H1 (cell line): ENCODE measurements around the gene APP. TPM values are rescaled to one million over a fixed set of nuclear protein-coding genes. Genes with fewer than 3 reads are reported as not detected.

Experiments used
- CTCF ChIA-PET: fragments of 300-600 bp; sonication (Branson Sonifier 250); formaldehyde crosslinking; loops from one replicate; lab custom pipeline; 2021; ENCODE audit not compliant: partially characterized antibody; lab: Charles Lee
- POLR2A ChIA-PET: fragments of 300-600 bp; sonication (Branson Sonifier 250); formaldehyde crosslinking; loops from one replicate; lab custom pipeline; 2021; ENCODE audit warnings: inconsistent platforms; ENCODE audit not compliant: partially characterized antibody; lab: Charles Lee
- DNase-seq, 2 experiments: peaks; one replicate each; pipeline versions ENCODE4 v3.0.0 to v3.0.0-alpha.2; 2010 to 2022; ENCODE audit warnings: low spot score in 2 of 2, low read depth in 1 of 2, mixed read lengths in 1 of 2
- FAIRE-seq: peaks from 2 replicates; lab custom pipeline; 2011; peaks lifted over from hg19 to GRCh38; lab: Jason Lieb, UNC
- H2AFZ ChIP-seq: 2 replicates; pipeline ENCODE4 v1.8.1; 2012; ENCODE audit warnings: low read length, inconsistent platforms
- H2AK5ac ChIP-seq: 2 replicates; pipeline ENCODE4 v1.6.1; 2013; ENCODE audit warnings: low read depth, low read length
- H2BK120ac ChIP-seq: replicated peaks from 2 replicates; pipeline ENCODE3; 2013; ENCODE audit warnings: low read depth, low read length, inconsistent platforms
- H2BK12ac ChIP-seq: 2 replicates; pipeline ENCODE4 v1.6.1; 2013; ENCODE audit warnings: low read depth, low read length
- H2BK15ac ChIP-seq: 2 replicates; pipeline ENCODE4 v1.6.1; 2013; ENCODE audit warnings: low read length
- H2BK20ac ChIP-seq: 2 replicates; pipeline ENCODE4 v1.6.1; 2013; ENCODE audit warnings: low read length
- H2BK5ac ChIP-seq: 2 replicates; pipeline ENCODE4 v1.6.1; 2013; ENCODE audit warnings: low read depth, low read length
- H3K14ac ChIP-seq: 2 replicates; pipeline ENCODE4 v1.6.1; 2013; ENCODE audit warnings: inconsistent platforms; ENCODE audit not compliant: insufficient read length
- H3K18ac ChIP-seq: 2 replicates; pipeline ENCODE4 v1.6.1; 2013; ENCODE audit warnings: low read length; ENCODE audit errors: extremely low read depth
- H3K23ac ChIP-seq: 2 replicates; pipeline ENCODE4 v1.6.1; 2013; ENCODE audit warnings: inconsistent platforms; ENCODE audit not compliant: insufficient read length
- H3K23me2 ChIP-seq: 2 replicates; pipeline ENCODE4 v1.6.1; 2013; ENCODE audit warnings: low read depth, low read length
- H3K27ac ChIP-seq: 2 replicates; pipeline ENCODE4 v1.6.1; 2011; ENCODE audit warnings: low read depth, low read length, inconsistent platforms
- H3K27me3 ChIP-seq, 4 experiments: replicated peaks in 1 of 4; 1 replicate in 1 of 4; 2 replicates in 3 of 4; pipeline versions ENCODE4 v1.6.1 to v1.8.1; 2011 to 2013; ENCODE audit warnings: low read length in 3 of 4, mild to moderate bottlenecking in 3 of 4, inconsistent platforms in 2 of 4, mixed read lengths in 2 of 4, moderate library complexity in 1 of 4; ENCODE audit not compliant: control insufficient read depth in 3 of 4, insufficient read depth in 3 of 4; ENCODE audit errors: extremely low read depth in 1 of 4
- H3K36me3 ChIP-seq, 4 experiments: 2 replicates each; pipeline versions ENCODE4 v1.6.1 to v1.8.1; 2011 to 2013; ENCODE audit warnings: mild to moderate bottlenecking in 4 of 4, low read length in 3 of 4, moderate library complexity in 2 of 4, control low read depth in 1 of 4, inconsistent platforms in 1 of 4; ENCODE audit not compliant: insufficient read depth in 4 of 4, control insufficient read depth in 2 of 4
- H3K4ac ChIP-seq: replicated peaks from 2 replicates; pipeline ENCODE3; 2013; ENCODE audit warnings: low read length, low read depth, mixed read lengths, inconsistent platforms; ENCODE audit not compliant: insufficient read length
- H3K4me1 ChIP-seq, 4 experiments: replicated peaks in 1 of 4; 1 replicate in 1 of 4; 2 replicates in 3 of 4; pipeline versions ENCODE4 v1.6.1 to v1.8.1; 2011 to 2013; ENCODE audit warnings: low read length in 3 of 4, inconsistent platforms in 2 of 4, mixed read lengths in 1 of 4; ENCODE audit not compliant: insufficient read depth in 4 of 4, control insufficient read depth in 3 of 4
- H3K4me2 ChIP-seq, 2 experiments: 2 replicates each; pipeline versions ENCODE4 v1.6.1 to v1.8.1; 2011 to 2013; ENCODE audit warnings: low read depth in 2 of 2, low read length in 2 of 2, control low read depth in 1 of 2, inconsistent platforms in 1 of 2, mild to moderate bottlenecking in 1 of 2; ENCODE audit not compliant: insufficient read depth in 1 of 2
- H3K4me3 ChIP-seq, 4 experiments: fragments of 200-600, 300-600 bp in 1 of 4; sonication (generic), shearing (Covaris generic), sonication (Bioruptor Twin) in 1 of 4; 2 replicates each; pipeline versions ENCODE4 v1.5.1 to v1.8.1; 2011 to 2016; ENCODE audit warnings: low read length in 4 of 4, low read depth in 3 of 4, control low read depth in 2 of 4, inconsistent platforms in 2 of 4, mild to moderate bottlenecking in 2 of 4, mixed read lengths in 1 of 4, moderate library complexity in 1 of 4; ENCODE audit not compliant: insufficient read depth in 2 of 4; ENCODE audit errors: extremely low read depth in 1 of 4
- H3K56ac ChIP-seq: replicated peaks from 2 replicates; pipeline ENCODE3; 2013; ENCODE audit warnings: low read depth, mild to moderate bottlenecking, mixed read lengths, low read length, inconsistent platforms; ENCODE audit not compliant: insufficient read length
- H3K79me1 ChIP-seq: 2 replicates; pipeline ENCODE4 v1.6.1; 2013; ENCODE audit warnings: low read depth, low read length, control low read depth
- H3K79me2 ChIP-seq, 2 experiments: 2 replicates each; pipeline versions ENCODE4 v1.6.1 to v1.8.1; 2012 to 2013; ENCODE audit warnings: low read length in 2 of 2, mild to moderate bottlenecking in 2 of 2, inconsistent platforms in 1 of 2; ENCODE audit not compliant: insufficient read depth in 2 of 2, control insufficient read depth in 1 of 2
- H3K9ac ChIP-seq, 4 experiments: replicated peaks in 1 of 4; 1 replicate in 1 of 4; 2 replicates in 3 of 4; pipeline versions ENCODE4 v1.6.1 to v1.8.1; 2011 to 2013; ENCODE audit warnings: low read depth in 3 of 4, low read length in 3 of 4, control low read depth in 2 of 4, mild to moderate bottlenecking in 2 of 4, moderate library complexity in 2 of 4, inconsistent platforms in 1 of 4; ENCODE audit errors: extremely low read depth in 1 of 4
- H3K9me3 ChIP-seq, 2 experiments: 2 replicates each; pipeline versions ENCODE4 v1.6.1 to v1.8.1; 2012 to 2013; ENCODE audit warnings: mild to moderate bottlenecking in 2 of 2, moderate library complexity in 2 of 2, control low read depth in 1 of 2, inconsistent platforms in 1 of 2, low read depth in 1 of 2, low read length in 1 of 2, mixed read lengths in 1 of 2; ENCODE audit not compliant: insufficient read depth in 2 of 2
- H4K20me1 ChIP-seq, 2 experiments: replicated peaks in 1 of 2; 2 replicates each; pipeline versions ENCODE3 to v1.8.1; 2011 to 2013; ENCODE audit warnings: inconsistent platforms in 2 of 2, low read length in 2 of 2, mild to moderate bottlenecking in 1 of 2; ENCODE audit not compliant: insufficient read depth in 2 of 2, control insufficient read depth in 1 of 2
- H4K5ac ChIP-seq: 2 replicates; pipeline ENCODE4 v1.6.1; 2013; ENCODE audit warnings: low read length, low read depth, mixed read lengths, inconsistent platforms; ENCODE audit not compliant: insufficient read length
- H4K8ac ChIP-seq: 2 replicates; pipeline ENCODE4 v1.8.0; 2013; ENCODE audit warnings: mild to moderate bottlenecking, moderate library complexity, low read length, inconsistent platforms; ENCODE audit not compliant: insufficient read depth; ENCODE audit errors: extremely low read depth
- H4K91ac ChIP-seq: replicated peaks from 2 replicates; pipeline ENCODE3; 2013; ENCODE audit warnings: low read length, mixed read lengths, inconsistent platforms; ENCODE audit not compliant: insufficient read length
- ASH2L ChIP-seq: fragments of 200-600, 300-600 bp; sonication (generic); IDR thresholded peaks from one replicate; pipeline ENCODE4 v1.7.1; 2017; ENCODE audit warnings: low read length
- ATF2 ChIP-seq: IDR thresholded peaks from 2 replicates; pipeline ENCODE4 v1.6.1; 2012; ENCODE audit warnings: low read length, inconsistent platforms
- BCL11A ChIP-seq, 2 experiments: IDR thresholded peaks; one replicate each; pipeline ENCODE4 v1.6.1; 2011; ENCODE audit warnings: low read depth in 2 of 2, low read length in 2 of 2, mild to moderate bottlenecking in 2 of 2
- EGR1 ChIP-seq: IDR thresholded peaks from 2 replicates; pipeline ENCODE4 v1.6.1; 2011; ENCODE audit warnings: low read depth, low read length, borderline replicate concordance
- FOSL1 ChIP-seq: IDR thresholded peaks from 2 replicates; pipeline ENCODE4 v1.6.1; 2011; ENCODE audit warnings: mild to moderate bottlenecking, low read depth, low read length, moderate library complexity; ENCODE audit not compliant: insufficient read depth
- RBBP5 ChIP-seq: IDR thresholded peaks from 2 replicates; pipeline ENCODE4 v1.7.1; 2012; ENCODE audit warnings: low read depth, mild to moderate bottlenecking, inconsistent platforms, low read length, moderate library complexity, borderline replicate concordance
- SAP30 ChIP-seq: fragments of 300-600 bp; sonication (generic); IDR thresholded peaks from 2 replicates; pipeline ENCODE4 v1.7.1; 2012; ENCODE audit warnings: low read length, moderate library complexity, mild to moderate bottlenecking, inconsistent platforms; ENCODE audit not compliant: insufficient read depth, insufficient replicate concordance
- SUZ12 ChIP-seq: fragments of 200-600 bp; sonication (generic); IDR thresholded peaks from 2 replicates; pipeline ENCODE4 v1.6.1; 2012; ENCODE audit warnings: mild to moderate bottlenecking, inconsistent platforms, low read length, moderate library complexity, mixed read lengths
- TAF1 ChIP-seq: IDR thresholded peaks from 2 replicates; pipeline ENCODE4 v1.6.1; 2011; ENCODE audit warnings: mild to moderate bottlenecking, low read depth, low read length
- WGBS, 2 experiments: shearing (Covaris generic) in 1 of 2; methylation state at CpG; one replicate each; pipeline versions ENCODE4 v1.1.6 to v1.1.7; 2013 to 2015; ENCODE audit warnings: low lambda C conversion rate in 2 of 2, mixed read lengths in 2 of 2, inconsistent platforms in 1 of 2, low coverage in 1 of 2, missing lambda C conversion rate in 1 of 2; ENCODE audit not compliant: insufficient replicate concordance in 2 of 2, insufficient coverage in 1 of 2, insufficient read length in 1 of 2; ENCODE audit errors: extremely low coverage in 1 of 2, missing lambda C conversion rate in 1 of 2; 5-methylcytosine and 5-hydroxymethylcytosine counted together
- polyA plus RNA-seq, 7 experiments: library from polyadenylated mRNA; depleted of rRNA in 3 of 7; stranded (reverse) in 5 of 7; unstranded in 2 of 7; fragments of >200 nt in 5 of 7; fragments of 200-250 nt in 2 of 7; gene quantifications; 1 replicate in 5 of 7; 2 replicates in 1 of 7; 4 replicates in 1 of 7; pipeline versions ENCODE4 v1.2.1 to v1.2.3, GENCODE V29; 2011 to 2013; ENCODE audit warnings: missing spikeins in 2 of 7, mixed read lengths in 2 of 7
- total RNA-seq: library from RNA; stranded (reverse); fragmentation: NEBNext Ultra II Directional; extraction: Animal tissue kit (Norgen Biotek cat#: 25700); gene quantifications from 2 replicates; pipeline ENCODE4 v1.2.1, GENCODE V29; 2021
- TF ChIP-seq, protein P1 (sequence below): IDR thresholded peaks from 2 replicates; pipeline ENCODE4 v1.6.1; 2011; ENCODE audit warnings: low read depth, mild to moderate bottlenecking, low read length; ENCODE audit not compliant: insufficient read depth

Gene APP
- total and polyA plus RNA-seq, 2 of the 8 experiments (the other 6 are each of a cell fraction or from before 2014, with no cell fraction given) = 375 to 551 TPM

GRCh38 chr21:25891596-25891995, 279.0 kb downstream of the APP start:
- H3K79me1 ChIP-seq = no peaks in the 10 kb centered on the region; the same call in 1 of the 2 replicates
- H4K91ac ChIP-seq = no peak overlapping the region
- no peak overlapping the region for H2BK20ac ChIP-seq
- H2BK12ac ChIP-seq = no peak overlapping the region
- ChIA-PET POLR2A (no interaction called here), CTCF (no interaction called here)
- H3K27ac ChIP-seq = no peak overlapping the region
- H3K18ac ChIP-seq = no peak overlapping the region
- DNase-seq (no peak), FAIRE-seq (no peak)
- no peak overlapping the region for H2AFZ ChIP-seq
- 96% methylated on average over 5 of the region's 5 CpGs; no CpG with 5 or more reads in 1 of the 2 experiments for WGBS, 2 experiments
- H3K79me2 ChIP-seq = no peaks in the 10 kb centered on the region
- no peaks in the 10 kb centered on the region for H3K27me3 ChIP-seq
- no peaks in the 10 kb centered on the region for H3K4me1 ChIP-seq
- no peak overlapping the region for H4K5ac ChIP-seq
- no peak overlapping the region for H3K23ac ChIP-seq
- no peak overlapping the region for H3K4me2 ChIP-seq
- H2BK15ac ChIP-seq = no peak overlapping the region
- no peak overlapping the region for H2AK5ac ChIP-seq
- H3K4ac ChIP-seq = no peak overlapping the region
- H4K8ac ChIP-seq = no peak overlapping the region
- no peak overlapping the region for H3K14ac ChIP-seq
- no peak overlapping the region for H2BK120ac ChIP-seq
- H3K36me3 ChIP-seq = peaks cover 4 to 62% (median 33%) of the 10 kb centered on the region in 4 experiments
- H3K9ac ChIP-seq = no peak overlapping the region
- H3K23me2 ChIP-seq = no peaks in the 10 kb centered on the region
- H3K4me3 ChIP-seq = no peak overlapping the region
- no peaks in the 10 kb centered on the region for H3K9me3 ChIP-seq
- no peak overlapping the region for H3K56ac ChIP-seq
- H2BK5ac ChIP-seq = no peak overlapping the region
- peaks cover 0 to 1% of the 10 kb centered on the region in 2 experiments for H4K20me1 ChIP-seq
- TF ChIP-seq EGR1 = no peak
- TF ChIP-seq SUZ12 = no peak
- no peak for TF ChIP-seq ASH2L
- no peak for TF ChIP-seq BCL11A (IDR thresholded peaks at IDR 0.05; ENCODE audit: low read depth in 2 of 2, low read length in 2 of 2)
- TF ChIP-seq, protein P1, sequence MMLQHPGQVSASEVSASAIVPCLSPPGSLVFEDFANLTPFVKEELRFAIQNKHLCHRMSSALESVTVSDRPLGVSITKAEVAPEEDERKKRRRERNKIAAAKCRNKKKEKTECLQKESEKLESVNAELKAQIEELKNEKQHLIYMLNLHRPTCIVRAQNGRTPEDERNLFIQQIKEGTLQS = no peak
- no peak for TF ChIP-seq RBBP5
- TF ChIP-seq FOSL1 = no peak
- TF ChIP-seq SAP30 = no peak
- TF ChIP-seq TAF1 = no peak
- TF ChIP-seq ATF2 = no peak
